AG09319 (cell line): Measurements from ENCODE around the gene SLIT3.
A peak's percentile ranks its signal among the peaks of the same experiment; 100 is the strongest.

Experiments used
- DNase-seq: peaks from one replicate; pipeline ENCODE4 v3.0.0-alpha.2; 2010; ENCODE audit warnings: low read depth; ENCODE audit errors: extremely low read depth
- TF ChIP-seq, protein P1 (sequence below): IDR thresholded peaks from 2 replicates; pipeline ENCODE4 v1.5.1; 2011; ENCODE audit warnings: low read depth, mild to moderate bottlenecking, inconsistent platforms, low read length, moderate library complexity

The SLIT3 gene

DNA sequence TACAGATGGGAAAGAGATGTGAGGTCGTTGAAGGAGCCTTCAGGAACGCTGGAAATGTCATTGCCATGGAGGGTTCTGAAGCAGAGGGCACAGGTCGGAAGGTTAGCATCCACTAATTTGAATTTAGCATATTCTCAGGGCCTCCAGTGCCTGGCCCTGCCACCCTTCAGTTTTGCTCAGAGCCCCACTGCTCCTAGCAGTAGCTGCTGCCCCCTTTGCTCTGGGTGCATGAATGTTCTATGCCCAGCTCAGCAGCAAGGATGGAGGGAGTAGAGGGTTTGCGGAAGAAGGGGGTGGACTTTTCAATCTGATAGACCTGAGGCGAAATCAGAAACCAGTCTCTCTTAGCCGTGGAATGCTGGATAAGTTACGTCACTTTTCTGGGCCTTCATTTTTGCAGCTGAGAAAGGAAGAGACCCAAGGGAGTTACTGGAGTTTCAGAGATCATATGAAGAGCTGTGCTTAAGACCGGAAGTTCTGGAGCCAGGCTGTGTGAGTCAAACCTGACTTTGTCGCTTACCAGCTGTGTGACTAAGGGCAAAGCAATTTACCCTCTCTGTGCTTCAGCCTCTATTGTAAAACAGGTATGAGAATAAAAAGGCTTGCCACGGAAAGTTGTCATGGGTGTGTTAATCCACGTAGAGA is 588.5 kb downstream of the SLIT3 start:
- TF ChIP-seq, protein P1, sequence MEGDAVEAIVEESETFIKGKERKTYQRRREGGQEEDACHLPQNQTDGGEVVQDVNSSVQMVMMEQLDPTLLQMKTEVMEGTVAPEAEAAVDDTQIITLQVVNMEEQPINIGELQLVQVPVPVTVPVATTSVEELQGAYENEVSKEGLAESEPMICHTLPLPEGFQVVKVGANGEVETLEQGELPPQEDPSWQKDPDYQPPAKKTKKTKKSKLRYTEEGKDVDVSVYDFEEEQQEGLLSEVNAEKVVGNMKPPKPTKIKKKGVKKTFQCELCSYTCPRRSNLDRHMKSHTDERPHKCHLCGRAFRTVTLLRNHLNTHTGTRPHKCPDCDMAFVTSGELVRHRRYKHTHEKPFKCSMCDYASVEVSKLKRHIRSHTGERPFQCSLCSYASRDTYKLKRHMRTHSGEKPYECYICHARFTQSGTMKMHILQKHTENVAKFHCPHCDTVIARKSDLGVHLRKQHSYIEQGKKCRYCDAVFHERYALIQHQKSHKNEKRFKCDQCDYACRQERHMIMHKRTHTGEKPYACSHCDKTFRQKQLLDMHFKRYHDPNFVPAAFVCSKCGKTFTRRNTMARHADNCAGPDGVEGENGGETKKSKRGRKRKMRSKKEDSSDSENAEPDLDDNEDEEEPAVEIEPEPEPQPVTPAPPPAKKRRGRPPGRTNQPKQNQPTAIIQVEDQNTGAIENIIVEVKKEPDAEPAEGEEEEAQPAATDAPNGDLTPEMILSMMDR = no peak
- peak; percentile 80 for DNase-seq

DNA sequence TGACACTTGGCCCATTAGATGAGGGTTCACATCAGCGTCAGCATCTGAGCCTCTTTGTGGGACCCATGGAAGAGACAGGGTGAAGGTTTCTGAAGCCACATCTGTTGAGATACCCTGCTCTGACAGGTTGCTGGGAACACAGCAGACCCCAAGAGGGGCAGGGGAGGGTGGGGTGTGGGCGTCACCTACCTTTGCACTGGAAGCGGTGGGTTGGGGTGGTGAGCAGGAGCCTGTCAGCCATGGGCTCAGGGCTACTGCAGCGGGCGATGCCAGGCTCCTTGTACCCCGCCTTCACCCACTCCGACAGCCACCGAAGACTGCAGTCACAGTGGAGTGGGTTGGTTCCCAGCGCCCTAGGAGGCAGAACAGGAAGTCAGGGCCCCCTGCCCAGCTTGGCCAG is 590.2 kb downstream of the SLIT3 start:
- TF ChIP-seq, protein P1 = no peak
- no peak for DNase-seq

- TF ChIP-seq, protein P1 = no peak
- DNase-seq = no peak
Measured at GRCh38 chr5:168707716-168708695, 592.9 kb downstream of the SLIT3 start.

DNA sequence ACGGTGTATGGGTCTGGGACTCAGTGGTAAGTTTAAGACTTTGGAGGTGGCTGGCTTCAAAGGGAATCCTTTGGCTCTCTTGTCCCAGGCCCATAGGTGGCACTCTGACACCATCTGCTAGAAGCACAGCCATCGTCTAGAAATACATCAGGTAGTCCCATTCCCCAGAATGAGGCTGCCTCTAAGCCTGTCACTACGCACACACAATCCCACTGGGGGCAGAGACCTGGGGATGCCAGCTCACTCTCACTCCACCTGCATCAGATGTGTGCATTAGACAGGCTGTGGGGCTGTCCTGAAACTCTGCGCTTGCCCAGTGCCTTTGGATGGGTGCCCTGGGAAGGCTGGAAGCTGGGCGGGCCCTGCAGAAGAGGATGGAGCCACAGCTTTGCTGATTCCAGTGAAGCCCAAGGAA is 594.3 kb downstream of the SLIT3 start:
- TF ChIP-seq, protein P1 = peak; percentile 51
- no peak for DNase-seq

- TF ChIP-seq, protein P1 = no peak
- DNase-seq = no peak
Measured at GRCh38 chr5:168705321-168705720, 595.6 kb downstream of the SLIT3 start.

DNA sequence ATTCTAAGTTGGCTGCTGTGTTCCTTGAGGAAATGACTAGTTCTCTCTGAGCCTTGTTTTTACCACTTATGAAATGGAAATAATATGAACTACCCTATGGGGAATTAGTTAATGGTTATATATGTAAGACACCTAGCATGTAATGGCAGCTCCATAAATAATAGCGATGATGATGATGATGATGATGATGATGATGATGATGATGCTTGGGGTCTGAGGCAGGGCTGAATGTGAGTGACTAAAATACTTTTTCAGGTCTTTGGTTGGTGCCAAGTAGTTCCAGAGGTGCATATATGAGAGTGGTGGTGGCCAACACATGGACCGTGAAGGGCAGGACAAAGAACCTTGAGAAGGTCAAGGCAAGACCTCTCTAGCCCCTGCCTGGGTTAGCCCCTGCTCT is 598.4 kb downstream of the SLIT3 start:
- TF ChIP-seq, protein P1 = no peak
- DNase-seq = no peak

DNA sequence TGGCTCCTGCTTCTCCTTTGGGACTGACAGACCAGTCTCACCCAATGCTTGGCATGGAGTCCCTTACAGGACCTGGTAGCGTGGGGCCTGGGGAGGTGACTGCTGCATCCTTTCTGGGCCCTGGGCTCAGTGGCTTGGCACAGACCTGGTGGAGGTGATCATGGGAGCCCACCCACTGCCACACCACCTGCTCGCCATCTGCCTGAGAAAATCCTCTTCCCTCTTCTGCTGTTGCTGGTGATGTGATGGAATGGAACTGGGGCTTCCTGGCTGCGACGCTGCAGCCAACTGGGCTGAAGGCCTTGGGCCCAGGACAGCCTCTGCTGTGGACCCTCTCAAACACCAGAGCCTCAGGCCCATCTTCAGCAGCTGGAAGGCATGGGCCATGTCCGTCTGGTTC is 599.3 kb downstream of the SLIT3 start:
- no peak for DNase-seq
- TF ChIP-seq, protein P1 = no peak
